Stimulated activated naive CD8-positive, alpha-beta T cell treated with anti-CD3 and anti-CD28 coated beads, Interleukin-15, Interleukin-2, amounts not matched to agents 100 U/mL and 50 U/mL, for 24 hours (primary cell): ENCODE data around the gene MTA2.
A peak's percentile ranks its signal among the peaks of the same experiment; 100 is the strongest.

Experiments used
- ATAC-seq: fragments of 150-1000 bp; cut with Tn5 transposase; one replicate; pipeline ENCODE4 v1.10.0; 2021
- DNase-seq: peaks from one replicate; pipeline ENCODE4 v3.0.0; 2021

Gene MTA2

GRCh38 chr11:62546929-62547625, 54.6 kb downstream of the MTA2 start:
- ATAC-seq (no peak), DNase-seq (peak; percentile 22)

DNA sequence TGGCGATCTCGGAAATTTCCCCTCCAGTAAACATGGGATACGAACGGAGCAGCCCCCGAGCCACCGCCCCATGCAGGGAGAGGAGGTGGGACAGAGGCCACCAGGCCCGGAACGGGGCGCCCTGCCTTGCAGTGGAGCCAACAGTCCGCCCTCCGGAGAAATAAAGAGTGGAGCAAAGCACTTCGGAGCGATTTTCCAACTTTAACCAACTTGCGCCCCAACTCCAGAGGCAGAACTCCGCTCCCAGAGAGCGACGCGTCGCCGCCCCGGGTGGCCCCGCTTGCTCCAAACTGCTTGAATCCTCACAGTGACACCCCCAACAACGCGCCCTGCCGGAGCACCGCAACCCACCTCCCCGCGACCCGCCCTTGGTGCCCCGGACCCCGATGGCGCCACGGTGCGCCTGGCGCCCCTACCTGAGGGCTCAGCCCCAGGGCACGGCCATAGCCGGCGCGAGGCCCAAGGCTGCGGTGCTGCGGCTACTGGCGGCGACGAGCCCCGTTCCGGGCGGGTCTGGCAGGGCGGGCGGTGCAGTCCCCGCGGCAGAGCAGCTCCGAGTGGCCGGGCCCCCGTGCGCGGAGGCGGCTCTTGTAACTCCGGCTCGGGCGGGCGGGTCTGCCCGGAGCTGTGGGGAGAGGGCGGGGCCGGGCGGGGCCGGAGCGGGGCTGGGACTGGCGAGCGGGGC, 55.3 kb downstream of the MTA2 start, which contains the start of gene AHNAK:
Gene AHNAK (minus strand): TSS at position 563 of the 685 bp plus-strand sequence. CDS start 10,708 bp downstream, outside the sequence.
- ATAC-seq, result peak; percentile 30

GRCh38 chr11:62545437-62546243, 56.0 kb downstream of the MTA2 start:
- DNase-seq (peak; percentile 71), ATAC-seq (peak; percentile 14)

More for the DNA sequence above, 55.3 kb downstream of the MTA2 start, which contains the start of gene AHNAK:
- peak; percentile 78 for DNase-seq

DNA sequence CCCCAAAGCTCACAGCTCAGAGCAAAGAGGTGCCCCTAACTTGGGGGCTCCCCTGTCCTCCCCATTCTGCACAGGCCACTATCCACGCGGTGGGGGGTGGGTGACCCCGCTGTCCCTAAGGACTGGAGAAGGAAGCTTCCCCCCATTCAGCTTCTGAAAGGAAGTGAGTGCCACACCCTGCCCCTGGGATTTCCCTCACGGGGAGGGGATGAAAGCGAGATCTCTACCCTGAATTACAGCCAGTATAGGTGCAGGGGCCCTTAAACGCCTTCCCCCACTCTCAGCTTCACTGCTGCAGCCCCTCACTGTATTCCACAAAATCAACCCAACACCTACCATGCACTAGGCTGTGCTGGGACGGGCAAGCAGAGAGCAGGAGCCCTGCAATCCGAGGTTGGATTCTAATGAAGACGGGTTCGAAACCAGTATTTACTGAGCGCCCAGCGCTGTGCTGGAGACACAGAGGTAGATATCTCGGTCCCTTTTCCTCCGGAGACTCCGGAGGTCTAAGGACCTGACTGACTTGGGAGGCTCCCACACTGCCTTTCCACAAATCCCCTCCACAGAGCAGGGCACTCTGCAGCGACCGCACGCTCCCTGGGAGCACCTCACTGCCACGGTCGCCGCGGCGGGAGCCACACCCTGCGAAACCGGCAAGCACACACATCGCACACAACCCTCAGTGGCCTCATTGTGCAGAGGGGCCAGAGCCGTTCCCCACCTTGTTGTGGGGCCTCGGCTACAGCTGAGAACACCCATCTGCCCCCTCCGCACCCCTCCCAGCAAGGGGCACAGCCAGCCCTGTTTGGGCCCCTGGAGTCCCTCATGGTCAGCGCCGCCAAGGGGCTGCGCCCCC, 56.9 kb downstream of the MTA2 start:
- DNase-seq, result peak; percentile 48
- ATAC-seq, result peak; percentile 6

GRCh38 chr11:62543680-62544444, 57.8 kb downstream of the MTA2 start:
- ATAC-seq, result no peak
- DNase-seq, result no peak
